WTC11 (cell line): ENCODE measurements around the gene TAS2R46.

ENCODE experiments used
- CREM ChIP-seq: sonication (generic); formaldehyde crosslinking; IDR thresholded peaks from 2 replicates; pipeline ENCODE4 v1.8.1; 2022; ENCODE audit warnings: mild to moderate bottlenecking, missing genetic modification reagents, moderate library complexity
- FOXK1 ChIP-seq: sonication (generic); formaldehyde crosslinking; IDR thresholded peaks from 2 replicates; pipeline ENCODE4 v1.8.0; 2022; ENCODE audit warnings: mild to moderate bottlenecking, moderate library complexity, missing genetic modification reagents
- JUN ChIP-seq: sonication (generic); formaldehyde crosslinking; IDR thresholded peaks from 2 replicates; pipeline ENCODE4 v1.8.0; 2023; ENCODE audit warnings: mild to moderate bottlenecking, missing genetic modification reagents
- MXD4 ChIP-seq: fragments of 250-450 bp; sonication (Bioruptor Pico); IDR thresholded peaks from 2 replicates; pipeline ENCODE4 v1.8.0; 2021; ENCODE audit warnings: mild to moderate bottlenecking, moderate library complexity, borderline replicate concordance
- SMAD3 ChIP-seq: sonication (generic); formaldehyde crosslinking; IDR thresholded peaks from 2 replicates; pipeline ENCODE4 v1.8.0; 2022; ENCODE audit warnings: missing genetic modification reagents, mild to moderate bottlenecking, borderline replicate concordance
- SOX15 ChIP-seq: fragments of 250-450 bp; sonication (Bioruptor Pico); IDR thresholded peaks from 2 replicates; pipeline ENCODE4 v1.9.0; 2021; ENCODE audit warnings: mild to moderate bottlenecking
- ZNF138 ChIP-seq: sonication (generic); formaldehyde crosslinking; conservative IDR thresholded peaks from 2 replicates; pipeline ENCODE4 v1.8.1; 2022; ENCODE audit warnings: mild to moderate bottlenecking, moderate library complexity, missing genetic modification reagents
- TF ChIP-seq, protein P1 (sequence below): fragments of 200-600 bp; IDR thresholded peaks from 2 replicates; pipeline ENCODE4 v1.8.0; 2022; ENCODE audit warnings: antibody characterized with exemption
- TF ChIP-seq, protein P2 (sequence below): sonication (generic); formaldehyde crosslinking; IDR thresholded peaks from 2 replicates; pipeline ENCODE4 v1.8.0; 2022; ENCODE audit warnings: mild to moderate bottlenecking, missing genetic modification reagents
- TF ChIP-seq, protein P3 (sequence below): sonication (generic); formaldehyde crosslinking; IDR thresholded peaks from 2 replicates; pipeline ENCODE4 v1.8.1; 2023; ENCODE audit warnings: mild to moderate bottlenecking, missing genetic modification reagents, moderate library complexity
- TF ChIP-seq, protein P4 (sequence below): sonication (generic); formaldehyde crosslinking; conservative IDR thresholded peaks from 2 replicates; pipeline ENCODE4 v1.8.1; 2022; ENCODE audit warnings: mild to moderate bottlenecking, missing genetic modification reagents
- TF ChIP-seq, protein P5 (sequence below): sonication (generic); formaldehyde crosslinking; IDR thresholded peaks from 2 replicates; pipeline ENCODE4 v1.8.0; 2023; ENCODE audit warnings: mild to moderate bottlenecking, missing genetic modification reagents

DNA sequence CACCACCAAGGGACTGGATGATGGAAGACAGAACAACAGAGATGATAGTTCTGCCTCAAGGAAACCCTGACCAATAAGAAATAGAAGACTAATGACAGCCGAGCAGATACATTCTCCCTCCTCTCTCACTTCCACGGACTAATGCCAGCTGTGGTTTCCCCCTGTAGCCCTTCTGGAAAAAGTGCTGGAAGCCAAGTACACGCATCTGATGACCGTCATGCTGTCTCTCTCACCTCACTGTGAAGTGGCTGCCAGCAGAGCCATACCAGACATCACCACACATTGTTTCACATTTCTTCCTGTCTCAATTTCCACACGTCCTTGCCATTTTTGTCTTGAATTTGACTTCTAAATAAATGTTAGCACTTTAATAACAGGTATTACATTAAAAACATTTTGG, 27.2 kb upstream of the TAS2R46 start:
- TF ChIP-seq, protein P1, sequence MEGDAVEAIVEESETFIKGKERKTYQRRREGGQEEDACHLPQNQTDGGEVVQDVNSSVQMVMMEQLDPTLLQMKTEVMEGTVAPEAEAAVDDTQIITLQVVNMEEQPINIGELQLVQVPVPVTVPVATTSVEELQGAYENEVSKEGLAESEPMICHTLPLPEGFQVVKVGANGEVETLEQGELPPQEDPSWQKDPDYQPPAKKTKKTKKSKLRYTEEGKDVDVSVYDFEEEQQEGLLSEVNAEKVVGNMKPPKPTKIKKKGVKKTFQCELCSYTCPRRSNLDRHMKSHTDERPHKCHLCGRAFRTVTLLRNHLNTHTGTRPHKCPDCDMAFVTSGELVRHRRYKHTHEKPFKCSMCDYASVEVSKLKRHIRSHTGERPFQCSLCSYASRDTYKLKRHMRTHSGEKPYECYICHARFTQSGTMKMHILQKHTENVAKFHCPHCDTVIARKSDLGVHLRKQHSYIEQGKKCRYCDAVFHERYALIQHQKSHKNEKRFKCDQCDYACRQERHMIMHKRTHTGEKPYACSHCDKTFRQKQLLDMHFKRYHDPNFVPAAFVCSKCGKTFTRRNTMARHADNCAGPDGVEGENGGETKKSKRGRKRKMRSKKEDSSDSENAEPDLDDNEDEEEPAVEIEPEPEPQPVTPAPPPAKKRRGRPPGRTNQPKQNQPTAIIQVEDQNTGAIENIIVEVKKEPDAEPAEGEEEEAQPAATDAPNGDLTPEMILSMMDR: no peak
- TF ChIP-seq SMAD3 (CRISPR knock-in tag) (no peak), CREM (CRISPR knock-in tag) (no peak), JUN (CRISPR knock-in tag) (no peak), SOX15 (CRISPR knock-in tag) (no peak), MXD4 (CRISPR knock-in tag) (no peak), FOXK1 (CRISPR knock-in tag) (no peak), ZNF138 (no peak)
- TF ChIP-seq, protein P2, sequence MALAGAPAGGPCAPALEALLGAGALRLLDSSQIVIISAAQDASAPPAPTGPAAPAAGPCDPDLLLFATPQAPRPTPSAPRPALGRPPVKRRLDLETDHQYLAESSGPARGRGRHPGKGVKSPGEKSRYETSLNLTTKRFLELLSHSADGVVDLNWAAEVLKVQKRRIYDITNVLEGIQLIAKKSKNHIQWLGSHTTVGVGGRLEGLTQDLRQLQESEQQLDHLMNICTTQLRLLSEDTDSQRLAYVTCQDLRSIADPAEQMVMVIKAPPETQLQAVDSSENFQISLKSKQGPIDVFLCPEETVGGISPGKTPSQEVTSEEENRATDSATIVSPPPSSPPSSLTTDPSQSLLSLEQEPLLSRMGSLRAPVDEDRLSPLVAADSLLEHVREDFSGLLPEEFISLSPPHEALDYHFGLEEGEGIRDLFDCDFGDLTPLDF (CRISPR knock-in tag): no peak
- TF ChIP-seq, protein P3, sequence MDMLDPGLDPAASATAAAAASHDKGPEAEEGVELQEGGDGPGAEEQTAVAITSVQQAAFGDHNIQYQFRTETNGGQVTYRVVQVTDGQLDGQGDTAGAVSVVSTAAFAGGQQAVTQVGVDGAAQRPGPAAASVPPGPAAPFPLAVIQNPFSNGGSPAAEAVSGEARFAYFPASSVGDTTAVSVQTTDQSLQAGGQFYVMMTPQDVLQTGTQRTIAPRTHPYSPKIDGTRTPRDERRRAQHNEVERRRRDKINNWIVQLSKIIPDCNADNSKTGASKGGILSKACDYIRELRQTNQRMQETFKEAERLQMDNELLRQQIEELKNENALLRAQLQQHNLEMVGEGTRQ (CRISPR knock-in tag): no peak
- TF ChIP-seq, protein P4, sequence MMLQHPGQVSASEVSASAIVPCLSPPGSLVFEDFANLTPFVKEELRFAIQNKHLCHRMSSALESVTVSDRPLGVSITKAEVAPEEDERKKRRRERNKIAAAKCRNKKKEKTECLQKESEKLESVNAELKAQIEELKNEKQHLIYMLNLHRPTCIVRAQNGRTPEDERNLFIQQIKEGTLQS (CRISPR knock-in tag): no peak
- TF ChIP-seq, protein P5, sequence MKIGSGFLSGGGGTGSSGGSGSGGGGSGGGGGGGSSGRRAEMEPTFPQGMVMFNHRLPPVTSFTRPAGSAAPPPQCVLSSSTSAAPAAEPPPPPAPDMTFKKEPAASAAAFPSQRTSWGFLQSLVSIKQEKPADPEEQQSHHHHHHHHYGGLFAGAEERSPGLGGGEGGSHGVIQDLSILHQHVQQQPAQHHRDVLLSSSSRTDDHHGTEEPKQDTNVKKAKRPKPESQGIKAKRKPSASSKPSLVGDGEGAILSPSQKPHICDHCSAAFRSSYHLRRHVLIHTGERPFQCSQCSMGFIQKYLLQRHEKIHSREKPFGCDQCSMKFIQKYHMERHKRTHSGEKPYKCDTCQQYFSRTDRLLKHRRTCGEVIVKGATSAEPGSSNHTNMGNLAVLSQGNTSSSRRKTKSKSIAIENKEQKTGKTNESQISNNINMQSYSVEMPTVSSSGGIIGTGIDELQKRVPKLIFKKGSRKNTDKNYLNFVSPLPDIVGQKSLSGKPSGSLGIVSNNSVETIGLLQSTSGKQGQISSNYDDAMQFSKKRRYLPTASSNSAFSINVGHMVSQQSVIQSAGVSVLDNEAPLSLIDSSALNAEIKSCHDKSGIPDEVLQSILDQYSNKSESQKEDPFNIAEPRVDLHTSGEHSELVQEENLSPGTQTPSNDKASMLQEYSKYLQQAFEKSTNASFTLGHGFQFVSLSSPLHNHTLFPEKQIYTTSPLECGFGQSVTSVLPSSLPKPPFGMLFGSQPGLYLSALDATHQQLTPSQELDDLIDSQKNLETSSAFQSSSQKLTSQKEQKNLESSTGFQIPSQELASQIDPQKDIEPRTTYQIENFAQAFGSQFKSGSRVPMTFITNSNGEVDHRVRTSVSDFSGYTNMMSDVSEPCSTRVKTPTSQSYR (CRISPR knock-in tag): no peak
